Smooth muscle cell (in vitro differentiated cells): Measurements from ENCODE around the gene PNPLA8. TPM values are rescaled to one million over a fixed set of nuclear protein-coding genes. Genes with fewer than 3 reads are reported as not detected.
"Not testable (repeated sequence)": the region's sequence is repeated elsewhere in the genome, so short reads cannot be mapped to it uniquely, and the experiment has no call there.

Source experiments
- DNase-seq: peaks from one replicate; lab custom pipeline; 2025; ENCODE audit not compliant: unreplicated experiment; lab: John Stamatoyannopoulos, UW
- H2AFZ ChIP-seq: fragments of 200-600 bp; sonication (generic); 2 replicates; pipeline ENCODE4 v1.6.0; 2016; ENCODE audit warnings: antibody characterized with exemption, low read depth, mild to moderate bottlenecking
- H3F3A ChIP-seq: fragments of 200-600 bp; sonication (generic); 2 replicates; pipeline ENCODE4 v1.6.0; 2017; ENCODE audit warnings: antibody characterized with exemption, low read depth
- H3K27ac ChIP-seq: fragments of 200-600 bp; sonication (generic); 2 replicates; pipeline ENCODE4 v1.5.1; 2016; ENCODE audit warnings: low read depth, mild to moderate bottlenecking
- H3K27me3 ChIP-seq: fragments of 200-600 bp; sonication (generic); 2 replicates; pipeline ENCODE4 v1.6.1; 2016; ENCODE audit warnings: low read depth, mild to moderate bottlenecking
- H3K36me3 ChIP-seq: fragments of 200-600 bp; sonication (generic); 2 replicates; pipeline ENCODE4 v1.5.1; 2016; ENCODE audit warnings: low read depth
- H3K4me1 ChIP-seq: fragments of 200-600 bp; sonication (generic); 2 replicates; pipeline ENCODE4 v1.5.1; 2016; ENCODE audit warnings: low read depth
- H3K4me2 ChIP-seq: fragments of 200-600 bp; sonication (generic); 2 replicates; pipeline ENCODE4 v1.6.0; 2016; ENCODE audit warnings: mild to moderate bottlenecking
- H3K4me3 ChIP-seq: fragments of 200-600 bp; sonication (generic); 2 replicates; pipeline ENCODE4 v1.5.1; 2016; ENCODE audit warnings: mild to moderate bottlenecking
- H3K79me2 ChIP-seq: fragments of 200-600 bp; sonication (generic); 2 replicates; pipeline ENCODE4 v1.6.0; 2016; ENCODE audit warnings: low read depth, mild to moderate bottlenecking
- H3K9ac ChIP-seq: fragments of 200-600 bp; sonication (generic); 2 replicates; pipeline ENCODE4 v1.6.0; 2016; ENCODE audit warnings: low read depth
- H3K9me3 ChIP-seq: fragments of 200-600 bp; sonication (generic); replicated peaks from 2 replicates; pipeline ENCODE4 v1.5.1; 2016; ENCODE audit warnings: low read depth
- H4K20me1 ChIP-seq: fragments of 200-600 bp; sonication (generic); 2 replicates; pipeline ENCODE4 v1.6.0; 2016; ENCODE audit warnings: low read depth
- CTCF ChIP-seq: fragments of 200-600 bp; sonication (generic); IDR thresholded peaks from 2 replicates; pipeline ENCODE4 v1.5.1; 2017; ENCODE audit warnings: borderline replicate concordance, mild to moderate bottlenecking, antibody characterized with exemption; ENCODE audit not compliant: insufficient read depth, poor library complexity, severe bottlenecking
- WGBS: methylation state at CpG from one replicate; pipeline ENCODE4 v1.1.7; 2016; ENCODE audit warnings: low lambda C conversion rate; 5-methylcytosine and 5-hydroxymethylcytosine counted together
- polyA plus RNA-seq: library from polyadenylated mRNA; unstranded; fragments of >200 nt; fragmentation: Nextera tagmentation; extraction: Ambion mirVana; gene quantifications from 2 replicates; pipeline ENCODE4 v1.2.1, GENCODE V29; 2016
- total RNA-seq: library from RNA; depleted of rRNA; stranded (reverse); fragments of >200 nt; gene quantifications from 2 replicates; pipeline ENCODE4 v1.2.3, GENCODE V29; 2014

Gene PNPLA8
- total and polyA plus RNA-seq, 2 experiments from 2014 or later, result 18.6 to 52.5 TPM

DNA sequence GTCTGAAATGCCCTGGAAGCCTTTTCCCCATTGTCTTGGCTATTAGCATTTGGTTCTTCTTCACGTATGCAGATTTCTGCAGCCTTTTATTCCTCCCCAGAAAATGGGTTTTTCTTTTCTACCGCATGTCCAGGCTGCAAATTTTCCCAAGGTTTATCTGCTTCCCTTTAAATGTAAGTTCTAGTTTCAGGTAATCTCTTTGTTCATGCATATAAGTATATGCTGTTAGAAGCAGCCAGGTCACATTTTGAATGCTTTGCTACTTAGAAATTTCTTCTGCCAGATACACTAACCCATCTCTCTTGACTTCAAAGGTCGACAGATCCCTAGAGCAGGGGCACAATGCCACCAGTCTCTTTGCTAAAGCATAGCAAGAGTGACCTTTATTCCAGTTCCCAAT, 31.3 kb upstream of the PNPLA8 start:
- Histone ChIP-seq H3F3A (no peaks in the 10 kb centered on the region), H3K27me3 (no peaks in the 10 kb centered on the region), H4K20me1 (no peaks in the 10 kb centered on the region), H3K9me3 (no peaks in the 10 kb centered on the region), H3K79me2 (peaks cover under 1% of the 10 kb centered on the region), H3K4me2 (no peak overlapping the region), H3K9ac (no peak overlapping the region), H2AFZ (no peak overlapping the region), H3K4me1 (no peaks in the 10 kb centered on the region), H3K4me3 (no peak overlapping the region), H3K36me3 (no peaks in the 10 kb centered on the region), H3K27ac (no peak overlapping the region)
- no peak for TF ChIP-seq CTCF
- DNase-seq, result no peak
- WGBS, result 99% methylated on average over 3 of the region's 3 CpGs

GRCh38 chr7:108556665-108557064, 30.7 kb upstream of the PNPLA8 start:
- H2AFZ ChIP-seq, DNase-seq, H3K9ac ChIP-seq, H3K4me3 ChIP-seq, H3K4me1 ChIP-seq, H3F3A ChIP-seq, H3K27me3 ChIP-seq, H3K9me3 ChIP-seq, H3K4me2 ChIP-seq, H3K79me2 ChIP-seq, H3K36me3 ChIP-seq, H3K27ac ChIP-seq, H4K20me1 ChIP-seq: not testable (repeated sequence)

- H3K27ac ChIP-seq, H3K79me2 ChIP-seq, H3K4me1 ChIP-seq, H3K4me2 ChIP-seq, H4K20me1 ChIP-seq, H3K9me3 ChIP-seq, H3K36me3 ChIP-seq, H3K27me3 ChIP-seq, H3K4me3 ChIP-seq, H2AFZ ChIP-seq, H3F3A ChIP-seq, H3K9ac ChIP-seq, DNase-seq: not testable (repeated sequence)
- WGBS, result 96% methylated on average over 2 of the region's 2 CpGs
Measured at GRCh38 chr7:108548141-108548896, 22.4 kb upstream of the PNPLA8 start.

DNA sequence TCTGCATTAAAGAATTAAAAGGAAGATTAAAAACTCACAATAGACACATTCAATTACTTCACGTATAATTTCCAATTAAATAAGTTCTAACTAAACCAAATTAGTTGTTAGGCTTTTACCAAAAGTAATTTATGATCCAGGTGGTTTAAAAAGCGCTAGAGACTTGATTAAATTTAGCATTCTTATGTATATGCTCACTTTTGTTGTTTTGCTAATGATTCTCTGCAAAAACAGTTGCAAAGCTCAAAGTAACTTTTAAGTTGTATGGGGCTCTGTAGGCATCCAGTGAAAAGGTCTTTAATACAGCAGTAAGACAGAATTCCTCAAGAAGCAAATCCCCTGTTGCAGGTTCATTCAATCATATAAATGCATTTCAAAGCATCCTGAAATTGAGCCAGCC, 15.5 kb upstream of the PNPLA8 start:
- Histone ChIP-seq H3K27me3 (no peaks in the 10 kb centered on the region), H3K9me3 (no peaks in the 10 kb centered on the region), H3K4me2 (no peak overlapping the region), H2AFZ (no peak overlapping the region), H3F3A (no peaks in the 10 kb centered on the region), H3K9ac (no peak overlapping the region), H3K79me2 (no peaks in the 10 kb centered on the region), H3K4me1 (peaks cover 6% of the 10 kb centered on the region), H4K20me1 (no peaks in the 10 kb centered on the region), H3K4me3 (no peak overlapping the region), H3K27ac (no peak overlapping the region), H3K36me3 (no peaks in the 10 kb centered on the region)
- DNase-seq, result no peak
- WGBS, result 56% methylated on average over 2 of the region's 2 CpGs
- no peak for TF ChIP-seq CTCF

DNA sequence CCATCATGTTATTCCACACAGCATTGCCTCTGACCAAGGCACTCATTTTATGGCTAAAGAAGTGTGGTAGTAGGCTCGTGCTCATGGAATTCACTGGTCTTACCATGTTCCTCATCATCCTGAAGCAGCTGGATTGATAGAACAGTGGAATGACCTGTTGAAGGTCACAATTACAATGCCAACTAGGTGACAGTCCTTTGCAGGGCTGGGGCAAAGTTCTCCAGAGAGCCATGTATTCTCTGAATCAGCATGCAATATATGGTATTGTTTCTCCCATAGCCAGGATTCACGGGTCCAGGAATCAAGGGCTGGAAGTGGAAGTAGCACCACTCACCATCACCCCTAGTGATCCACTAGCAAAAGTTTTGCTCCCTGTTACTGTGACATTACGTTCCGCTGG, 12.8 kb upstream of the PNPLA8 start:
- not testable (repeated sequence) for H2AFZ ChIP-seq, H3K27me3 ChIP-seq, H4K20me1 ChIP-seq, H3K79me2 ChIP-seq, H3K36me3 ChIP-seq, DNase-seq, H3F3A ChIP-seq, H3K9me3 ChIP-seq, H3K27ac ChIP-seq, H3K4me3 ChIP-seq, H3K9ac ChIP-seq, H3K4me1 ChIP-seq, H3K4me2 ChIP-seq
- 95% methylated on average over 4 of the region's 4 CpGs for WGBS

DNA sequence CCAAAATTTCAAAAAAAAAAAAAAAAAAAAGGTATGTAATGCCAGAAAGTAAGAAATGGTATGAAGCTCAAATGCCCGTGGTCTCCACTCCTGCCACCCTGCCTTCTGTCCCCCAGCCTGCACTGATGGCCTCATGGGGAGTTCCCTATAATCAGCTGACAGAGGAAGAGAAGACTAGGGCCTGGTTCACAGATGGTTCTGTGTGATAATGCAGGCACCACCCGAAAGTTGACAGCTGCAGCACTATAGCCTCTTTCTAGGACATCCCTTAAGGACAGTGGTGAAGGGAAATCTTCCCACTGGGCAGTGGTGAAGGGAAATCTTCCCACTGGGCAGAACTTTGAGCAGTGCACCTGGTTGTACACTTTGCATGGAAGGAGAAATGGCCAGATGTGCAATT, 12.3 kb upstream of the PNPLA8 start:
- not testable (repeated sequence) for H3K9me3 ChIP-seq, H3K9ac ChIP-seq, H3K27ac ChIP-seq, H4K20me1 ChIP-seq, H3K4me2 ChIP-seq, H3K27me3 ChIP-seq, H3K36me3 ChIP-seq, H3K79me2 ChIP-seq, H3F3A ChIP-seq, H3K4me1 ChIP-seq, H3K4me3 ChIP-seq, DNase-seq, H2AFZ ChIP-seq
- 88% methylated on average over 2 of the region's 2 CpGs for WGBS
